CD8-positive, alpha-beta memory T cell (primary cell): ENCODE results near the gene UBE2J2. TPM values are rescaled to one million over a fixed set of nuclear protein-coding genes. Genes with fewer than 3 reads are reported as not detected.

Source experiments
- CTCF ChIA-PET: fragments of 350-600 bp; sonication (Branson Sonifier 250); formaldehyde crosslinking; loops from one replicate; lab custom pipeline; 2021; ENCODE audit warnings: antibody characterized with exemption; lab: Charles Lee
- POLR2A ChIA-PET: fragments of 350-600 bp; sonication (Branson Sonifier 250); formaldehyde crosslinking; loops from one replicate; lab custom pipeline; 2021; ENCODE audit warnings: antibody characterized with exemption; lab: Charles Lee
- DNase-seq, 5 donors: peaks; one replicate each; pipeline versions ENCODE4 v3.0.0 to v3.0.0-alpha.2; 2020 to 2022; ENCODE audit warnings: mixed read lengths in 1 of 5
- H3K27ac ChIP-seq: one replicate; pipeline ENCODE4 v1.7.0; 2013; ENCODE audit warnings: low read depth, mild to moderate bottlenecking, low read length, moderate library complexity
- H3K27me3 ChIP-seq: 2 replicates; pipeline ENCODE4 v1.7.0; 2013; ENCODE audit warnings: low read length, mild to moderate bottlenecking; ENCODE audit not compliant: insufficient read depth, poor library complexity, severe bottlenecking
- H3K36me3 ChIP-seq: 2 replicates; pipeline ENCODE4 v1.7.0; 2013; ENCODE audit warnings: mild to moderate bottlenecking, low read length, moderate library complexity; ENCODE audit not compliant: insufficient read depth
- H3K4me1 ChIP-seq: 2 replicates; pipeline ENCODE4 v1.7.0; 2013; ENCODE audit warnings: mild to moderate bottlenecking, low read length, moderate library complexity; ENCODE audit not compliant: insufficient read depth
- H3K4me3 ChIP-seq: 2 replicates; pipeline ENCODE4 v1.7.0; 2013; ENCODE audit warnings: mild to moderate bottlenecking, low read length
- H3K9me3 ChIP-seq: 2 replicates; pipeline ENCODE4 v1.7.0; 2013; ENCODE audit warnings: mild to moderate bottlenecking, low read length
- H3K27ac Mint-ChIP-seq, 8 donors: one replicate each; pipeline ENCODE4 v1.8.0; 2020 to 2021; ENCODE audit warnings: mixed read lengths in 8 of 8, mild to moderate bottlenecking in 6 of 8, inconsistent platforms in 3 of 8, moderate library complexity in 3 of 8
- H3K27me3 Mint-ChIP-seq, 2 donors: one replicate each; pipeline ENCODE4 v1.8.0; 2020 to 2021; ENCODE audit warnings: mixed read lengths in 2 of 2, mild to moderate bottlenecking in 1 of 2, moderate library complexity in 1 of 2
- H3K36me3 Mint-ChIP-seq, 3 donors: one replicate each; pipeline ENCODE4 v1.8.0; 2020 to 2021; ENCODE audit warnings: mixed read lengths in 3 of 3, inconsistent platforms in 1 of 3, mild to moderate bottlenecking in 1 of 3
- H3K4me1 Mint-ChIP-seq, 3 donors: one replicate each; pipeline ENCODE4 v1.8.0; 2020 to 2021; ENCODE audit warnings: mixed read lengths in 3 of 3, inconsistent platforms in 1 of 3, mild to moderate bottlenecking in 1 of 3
- H3K4me3 Mint-ChIP-seq, 7 donors: one replicate each; pipeline ENCODE4 v1.8.0; 2020 to 2021; ENCODE audit warnings: mixed read lengths in 7 of 7, mild to moderate bottlenecking in 6 of 7, moderate library complexity in 4 of 7, inconsistent platforms in 2 of 7
- H3K9me3 Mint-ChIP-seq, 5 donors: one replicate each; pipeline ENCODE4 v1.8.0; 2020 to 2022; ENCODE audit warnings: mixed read lengths in 5 of 5, mild to moderate bottlenecking in 3 of 5, moderate library complexity in 2 of 5, inconsistent platforms in 1 of 5
- polyA plus RNA-seq: library from polyadenylated mRNA; unstranded; fragments of 300-500 nt; fragmentation: Illumina TruSeq; gene quantifications from one replicate; pipeline ENCODE4 v1.2.3, GENCODE V29; 2021
- total RNA-seq, 2 experiments: library from RNA; stranded (reverse); gene quantifications; one replicate each; pipeline ENCODE4 v1.2.3, GENCODE V29; 2021

UBE2J2 gene
- total and polyA plus RNA-seq, 3 experiments from 2014 or later: 76.7 to 79.7 (median 79.3) TPM

DNA sequence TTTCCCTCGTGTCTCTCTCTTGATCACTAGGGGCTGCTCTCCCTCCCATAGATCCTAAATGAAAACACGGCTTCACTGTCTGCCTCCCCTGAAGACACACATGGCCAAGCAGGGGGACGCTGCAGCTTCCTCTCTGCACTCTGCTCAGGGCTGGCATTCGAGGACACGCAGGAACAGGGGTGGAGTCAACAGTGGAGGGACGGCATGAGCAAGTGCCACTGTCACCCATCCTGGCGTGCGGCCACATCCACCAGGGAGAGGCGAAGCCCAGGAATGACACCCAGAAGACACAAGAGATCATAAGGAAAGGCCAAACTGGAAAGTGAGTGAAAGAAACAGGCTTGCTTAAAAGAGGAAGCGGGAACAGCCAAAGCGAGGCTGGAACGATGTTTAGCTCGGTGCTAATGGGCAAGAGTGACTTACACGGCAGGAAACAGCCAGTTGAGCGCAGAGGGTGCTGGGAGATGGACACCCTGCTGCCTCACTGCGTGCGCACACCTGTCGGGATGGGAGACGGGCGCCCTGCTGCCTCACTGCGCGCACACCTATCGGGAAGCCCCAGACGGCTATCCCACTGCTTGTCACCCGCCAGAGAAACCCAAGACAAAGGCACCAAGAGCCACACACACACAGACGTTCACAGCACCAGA lies 13.6 kb downstream of the UBE2J2 start:
- Mint-ChIP-seq H3K27me3 (no peaks in the 10 kb centered on the region), H3K27ac (peak overlapping the region in 3 of 8 donors; percentile 11 to 36 (median 19)), H3K4me3 (no peak overlapping the region), H3K36me3 (peaks cover 0 to 74% (median 2%) of the 10 kb centered on the region in 3 donors), H3K9me3 (no peaks in the 10 kb centered on the region), H3K4me1 (peaks cover 6 to 19% (median 11%) of the 10 kb centered on the region in 3 donors)
- Histone ChIP-seq H3K9me3 (no peaks in the 10 kb centered on the region), H3K4me3 (no peak overlapping the region), H3K36me3 (peaks cover 28% of the 10 kb centered on the region), H3K27me3 (no peaks in the 10 kb centered on the region), H3K27ac (no peak overlapping the region), H3K4me1 (no peaks in the 10 kb centered on the region)
- DNase-seq: no peak
- CTCF ChIA-PET: no interaction called here
- POLR2A ChIA-PET: no interaction called here

DNA sequence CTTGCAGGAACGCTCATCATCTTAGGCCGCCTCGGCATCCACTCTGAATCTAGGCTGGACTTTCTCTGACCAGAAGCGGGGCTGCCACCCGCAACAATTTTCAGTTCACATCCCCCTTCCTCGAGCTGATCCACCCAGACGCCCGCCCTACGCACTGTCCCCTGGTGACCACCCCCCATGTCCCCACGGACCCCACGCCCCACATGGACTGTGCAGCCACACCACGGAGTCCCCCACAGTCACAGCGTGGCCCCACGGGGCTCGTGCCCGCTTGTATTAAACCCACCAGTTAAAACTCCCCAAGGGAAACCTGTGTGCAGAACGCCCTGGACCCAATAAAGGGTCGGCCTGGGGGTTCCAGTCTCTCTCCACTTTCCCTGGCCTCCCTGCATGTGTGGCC lies 14.1 kb downstream of the UBE2J2 start:
- Mint-ChIP-seq H3K27me3 (no peaks in the 10 kb centered on the region), H3K9me3 (no peaks in the 10 kb centered on the region), H3K36me3 (peaks cover 0 to 75% (median 2%) of the 10 kb centered on the region in 3 donors), H3K27ac (no peak overlapping the region), H3K4me3 (no peak overlapping the region), H3K4me1 (peaks cover 6 to 16% (median 11%) of the 10 kb centered on the region in 3 donors)
- Histone ChIP-seq H3K9me3 (no peaks in the 10 kb centered on the region), H3K4me1 (no peaks in the 10 kb centered on the region), H3K4me3 (no peak overlapping the region), H3K36me3 (peaks cover 25% of the 10 kb centered on the region), H3K27ac (no peak overlapping the region), H3K27me3 (no peaks in the 10 kb centered on the region)
- CTCF ChIA-PET: no interaction called here
- POLR2A ChIA-PET: no interaction called here
- DNase-seq: no peak

GRCh38 chr1:1259119-1259488 lies 14.6 kb downstream of the UBE2J2 start:
- no peaks in the 10 kb centered on the region for H3K9me3 Mint-ChIP-seq
- CTCF ChIA-PET: no interaction called here
- POLR2A ChIA-PET: no interaction called here
- Histone ChIP-seq H3K36me3 (peaks cover 25% of the 10 kb centered on the region), H3K4me1 (no peaks in the 10 kb centered on the region), H3K27me3 (no peaks in the 10 kb centered on the region), H3K4me3 (no peak overlapping the region), H3K27ac (no peak overlapping the region), H3K9me3 (no peaks in the 10 kb centered on the region)
- no peak for DNase-seq
- no peak overlapping the region for H3K4me3 Mint-ChIP-seq
- no peak overlapping the region for H3K27ac Mint-ChIP-seq
- H3K27me3 Mint-ChIP-seq: no peaks in the 10 kb centered on the region
- peaks cover 6 to 16% (median 11%) of the 10 kb centered on the region in 3 donors for H3K4me1 Mint-ChIP-seq
- H3K36me3 Mint-ChIP-seq: peaks cover 0 to 72% (median 2%) of the 10 kb centered on the region in 3 donors

- no peak for DNase-seq
- H3K36me3 Mint-ChIP-seq: peaks cover 0 to 70% (median 5%) of the 10 kb centered on the region in 3 donors
- no peaks in the 10 kb centered on the region for H3K9me3 ChIP-seq
- no peak overlapping the region for H3K4me3 ChIP-seq
- H3K4me1 ChIP-seq: no peaks in the 10 kb centered on the region
- H3K4me3 Mint-ChIP-seq: no peak overlapping the region
- H3K4me1 Mint-ChIP-seq: peaks cover 6 to 16% (median 11%) of the 10 kb centered on the region in 3 donors
- no peaks in the 10 kb centered on the region for H3K9me3 Mint-ChIP-seq
- ChIA-PET CTCF (interaction anchor here (0.7 kb wide), 1 partner anchor 97 kb away, joined by 3 read pairs; no protein-coding TSS in a partner anchor), POLR2A (no interaction called here)
- no peak overlapping the region for H3K27ac ChIP-seq
- no peaks in the 10 kb centered on the region for H3K27me3 Mint-ChIP-seq
- H3K27ac Mint-ChIP-seq: no peak overlapping the region
- no peaks in the 10 kb centered on the region for H3K27me3 ChIP-seq
- H3K36me3 ChIP-seq: peaks cover 17% of the 10 kb centered on the region
Measured at GRCh38 chr1:1256956-1257871, 16.4 kb downstream of the UBE2J2 start.

DNA sequence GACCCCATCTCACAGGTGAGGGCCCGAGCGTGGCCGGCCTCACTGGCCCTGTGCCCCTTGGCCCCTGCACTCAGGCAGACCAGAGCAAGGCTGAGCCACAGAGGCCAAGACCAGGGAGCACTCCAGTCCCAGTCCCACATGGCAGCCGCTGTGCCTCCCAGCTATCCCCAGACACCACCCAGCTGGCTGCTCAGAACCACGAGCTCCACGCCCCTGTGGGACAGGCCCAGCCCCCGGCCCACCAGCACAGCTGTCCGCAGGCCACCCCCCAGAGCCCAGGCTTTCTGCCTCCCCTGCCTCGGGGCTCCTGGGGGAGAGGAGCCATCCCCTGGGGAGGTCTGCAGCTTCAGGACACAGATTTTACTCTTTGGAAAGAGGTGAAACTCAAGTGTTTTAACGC lies 18.0 kb downstream of the UBE2J2 start:
- peak overlapping the region in 2 of 8 donors; percentile 14 to 66 for H3K27ac Mint-ChIP-seq
- H3K4me1 ChIP-seq: peaks cover 9% of the 10 kb centered on the region
- no peak overlapping the region for H3K27ac ChIP-seq
- CTCF ChIA-PET: no interaction called here
- no peak overlapping the region for H3K4me3 ChIP-seq
- H3K36me3 Mint-ChIP-seq: peaks cover 0 to 59% (median 2%) of the 10 kb centered on the region in 3 donors
- no peak overlapping the region for H3K4me3 Mint-ChIP-seq
- peaks cover 7 to 15% (median 8%) of the 10 kb centered on the region in 3 donors for H3K4me1 Mint-ChIP-seq
- POLR2A ChIA-PET: no interaction called here
- no peak for DNase-seq
- no peaks in the 10 kb centered on the region for H3K27me3 ChIP-seq
- no peaks in the 10 kb centered on the region for H3K27me3 Mint-ChIP-seq
- H3K9me3 ChIP-seq: no peaks in the 10 kb centered on the region
- H3K9me3 Mint-ChIP-seq: no peaks in the 10 kb centered on the region
- H3K36me3 ChIP-seq: peaks cover 8% of the 10 kb centered on the region

GRCh38 chr1:1255078-1255477 lies 18.6 kb downstream of the UBE2J2 start:
- no peak overlapping the region for H3K4me3 ChIP-seq
- H3K9me3 ChIP-seq: no peaks in the 10 kb centered on the region
- peaks cover 5% of the 10 kb centered on the region for H3K36me3 ChIP-seq
- H3K27ac ChIP-seq: no peak overlapping the region
- Mint-ChIP-seq H3K27me3 (no peaks in the 10 kb centered on the region), H3K9me3 (no peaks in the 10 kb centered on the region), H3K4me1 (peaks cover 8 to 16% (median 12%) of the 10 kb centered on the region in 3 donors), H3K4me3 (no peak overlapping the region), H3K27ac (no peak overlapping the region), H3K36me3 (peaks cover 0 to 54% (median 2%) of the 10 kb centered on the region in 3 donors)
- peaks cover 13% of the 10 kb centered on the region for H3K4me1 ChIP-seq
- ChIA-PET CTCF (interaction anchor here (0.9 kb wide), 1 partner anchor 120 kb away, joined by 3 read pairs; the partner anchor contains the start of gene AURKAIP1), POLR2A (no interaction called here)
- H3K27me3 ChIP-seq: no peaks in the 10 kb centered on the region
- no peak for DNase-seq

DNA sequence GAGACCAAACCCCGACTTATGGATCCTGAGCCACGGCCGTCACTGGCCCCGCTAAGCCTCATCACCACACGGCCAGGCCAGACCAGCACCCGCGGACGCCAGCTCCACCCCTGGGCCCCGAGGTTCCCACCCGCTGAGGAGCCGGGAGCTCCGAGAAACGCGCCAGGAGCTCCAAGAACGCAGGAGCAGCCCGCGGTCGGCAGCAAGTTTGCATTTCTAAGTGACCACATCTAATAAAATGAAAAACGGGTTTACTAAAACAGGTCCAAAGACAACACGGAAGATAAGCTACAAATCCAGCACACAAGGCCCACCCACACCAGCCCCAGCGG lies 19.0 kb downstream of the UBE2J2 start:
- H3K4me3 Mint-ChIP-seq: no peak overlapping the region
- no peak overlapping the region for H3K27ac Mint-ChIP-seq
- CTCF ChIA-PET: interaction anchor here (0.9 kb wide), 1 partner anchor 121 kb away, joined by 3 read pairs; the partner anchor contains the start of gene AURKAIP1
- H3K4me3 ChIP-seq: no peak overlapping the region
- H3K27me3 ChIP-seq: no peaks in the 10 kb centered on the region
- DNase-seq: no peak
- H3K36me3 Mint-ChIP-seq: peaks cover 0 to 50% (median 2%) of the 10 kb centered on the region in 3 donors
- no peak overlapping the region for H3K27ac ChIP-seq
- POLR2A ChIA-PET: no interaction called here
- H3K4me1 ChIP-seq: peaks cover 13% of the 10 kb centered on the region
- peaks cover 4 to 13% (median 13%) of the 10 kb centered on the region in 3 donors for H3K4me1 Mint-ChIP-seq
- no peaks in the 10 kb centered on the region for H3K9me3 Mint-ChIP-seq
- H3K9me3 ChIP-seq: no peaks in the 10 kb centered on the region
- H3K36me3 ChIP-seq: peaks cover 5% of the 10 kb centered on the region
- H3K27me3 Mint-ChIP-seq: no peaks in the 10 kb centered on the region
